HG02943 (cell line): ENCODE data around the gene CDKN1A.

ENCODE experiments used
- ATAC-seq: cut with Tn5 transposase; IDR thresholded peaks from one replicate; pipeline ENCODE4 v1.9.1; 2021; ENCODE audit warnings: mild to moderate bottlenecking, low read depth, moderate library complexity; ENCODE audit not compliant: unreplicated experiment

The CDKN1A gene

GRCh38 chr6:36677059-36677749 is 1.3 kb upstream of the CDKN1A start:
- ATAC-seq: no peak

- no peak for ATAC-seq
Measured at GRCh38 chr6:36677753-36678487, 594 bp upstream of the CDKN1A start.

GRCh38 chr6:36679043-36679833 is 724 bp downstream of the CDKN1A start:
- ATAC-seq: no peak

- ATAC-seq: no peak
Measured at GRCh38 chr6:36682328-36683144, 4.0 kb downstream of the CDKN1A start.

- ATAC-seq: no peak
Measured at GRCh38 chr6:36683145-36683655, 4.7 kb downstream of the CDKN1A start.

- ATAC-seq: no peak
Measured at GRCh38 chr6:36683656-36684446, 5.3 kb downstream of the CDKN1A start.

- no peak for ATAC-seq
Measured at GRCh38 chr6:36684447-36684812, 5.9 kb downstream of the CDKN1A start.

- ATAC-seq: no peak
Measured at GRCh38 chr6:36685166-36685924, 6.8 kb downstream of the CDKN1A start.

GRCh38 chr6:36685926-36686667 is 7.6 kb downstream of the CDKN1A start:
- no peak for ATAC-seq

GRCh38 chr6:36686668-36687513 is 8.4 kb downstream of the CDKN1A start:
- ATAC-seq: no peak

GRCh38 chr6:36688063-36688738 is 9.7 kb downstream of the CDKN1A start:
- ATAC-seq: no peak

GRCh38 chr6:36688739-36689075 is 10.2 kb downstream of the CDKN1A start:
- ATAC-seq: no peak

- ATAC-seq: no peak
Measured at GRCh38 chr6:36691011-36691410, 12.5 kb downstream of the CDKN1A start.

GRCh38 chr6:36691612-36692011 is 13.1 kb downstream of the CDKN1A start:
- no peak for ATAC-seq

GRCh38 chr6:36692220-36692619 is 13.7 kb downstream of the CDKN1A start:
- ATAC-seq: peak; percentile 54

- ATAC-seq: no peak
Measured at GRCh38 chr6:36692861-36693702, 14.6 kb downstream of the CDKN1A start.
